HG03060 (cell line): ENCODE data around the gene XAB2.
"Not testable (repeated sequence)": the region's sequence is repeated elsewhere in the genome, so short reads cannot be mapped to it uniquely, and the experiment has no call there.

Source experiments
- ATAC-seq: cut with Tn5 transposase; IDR thresholded peaks from one replicate; pipeline ENCODE4 v1.9.1; 2021; ENCODE audit warnings: low read depth, moderate number of reproducible peaks; ENCODE audit not compliant: unreplicated experiment

The XAB2 gene

GRCh38 chr19:7590256-7590655 lies 39.1 kb downstream of the XAB2 start:
- ATAC-seq = no peak

GRCh38 chr19:7589822-7590221 lies 39.5 kb downstream of the XAB2 start:
- no peak for ATAC-seq

GRCh38 chr19:7582446-7582845 lies 46.9 kb downstream of the XAB2 start:
- ATAC-seq = no peak

DNA sequence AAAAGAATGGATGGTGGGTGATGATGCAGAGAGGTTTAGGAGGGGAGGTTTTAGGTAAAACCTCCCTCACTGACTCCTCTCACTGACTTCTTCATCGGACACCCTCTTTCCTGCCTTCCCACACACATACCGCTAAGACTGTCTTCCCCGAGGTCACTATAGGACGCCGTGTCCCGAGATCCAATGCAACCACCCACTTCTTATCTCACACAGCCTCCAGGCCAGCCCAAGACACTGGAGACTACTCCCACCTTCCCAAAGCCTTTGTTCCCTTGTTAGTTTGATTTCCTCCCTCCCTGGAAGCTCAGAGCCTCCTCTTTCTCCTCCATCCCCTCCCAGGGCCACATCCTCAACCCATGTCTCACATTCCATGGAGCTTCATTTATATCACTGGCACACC lies 50.2 kb downstream of the XAB2 start:
- no peak for ATAC-seq

DNA sequence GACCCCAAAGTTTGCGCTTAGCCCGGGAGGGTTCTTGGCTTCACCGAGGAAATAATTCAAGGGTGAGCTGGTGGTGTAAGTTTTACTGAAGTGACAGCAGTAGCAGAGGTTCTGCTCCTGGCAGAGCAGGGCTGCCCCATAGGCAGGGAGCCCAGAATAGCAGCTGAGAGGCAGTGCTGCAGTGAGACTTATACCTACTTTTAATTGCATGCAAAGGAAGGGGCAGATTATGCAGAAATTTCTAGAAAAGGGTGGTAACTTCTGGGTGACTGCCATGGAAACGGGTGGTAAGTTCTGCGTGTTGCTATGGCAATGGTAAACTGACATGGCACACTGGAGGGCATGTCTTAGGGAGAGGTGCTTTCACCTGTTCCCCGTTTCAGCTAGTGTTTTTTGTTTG lies 51.2 kb downstream of the XAB2 start:
- no peak for ATAC-seq

DNA sequence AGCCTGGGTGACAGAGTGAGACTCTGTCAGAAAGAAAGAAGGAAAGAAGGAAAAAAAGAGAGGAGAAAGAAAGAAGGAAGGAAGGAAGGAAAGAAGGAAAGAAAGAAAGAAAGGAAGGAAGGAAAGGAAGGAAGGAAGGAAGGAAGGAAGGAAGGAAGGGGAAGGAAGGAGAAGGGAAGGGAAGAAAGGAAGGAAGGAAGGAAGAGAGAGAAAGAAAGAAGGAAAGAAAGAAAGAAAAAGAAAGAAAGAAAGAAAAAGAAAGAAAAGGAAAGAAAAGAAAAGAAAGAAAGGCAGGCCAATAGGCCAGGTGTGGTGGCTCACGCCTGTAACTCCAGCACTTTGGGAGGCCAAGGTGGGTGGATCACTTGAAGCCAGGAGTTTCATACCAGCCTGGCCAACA lies 51.9 kb downstream of the XAB2 start:
- not testable (repeated sequence) for ATAC-seq

- ATAC-seq = no peak
Observed at GRCh38 chr19:7575434-7576040, 53.8 kb downstream of the XAB2 start.

DNA sequence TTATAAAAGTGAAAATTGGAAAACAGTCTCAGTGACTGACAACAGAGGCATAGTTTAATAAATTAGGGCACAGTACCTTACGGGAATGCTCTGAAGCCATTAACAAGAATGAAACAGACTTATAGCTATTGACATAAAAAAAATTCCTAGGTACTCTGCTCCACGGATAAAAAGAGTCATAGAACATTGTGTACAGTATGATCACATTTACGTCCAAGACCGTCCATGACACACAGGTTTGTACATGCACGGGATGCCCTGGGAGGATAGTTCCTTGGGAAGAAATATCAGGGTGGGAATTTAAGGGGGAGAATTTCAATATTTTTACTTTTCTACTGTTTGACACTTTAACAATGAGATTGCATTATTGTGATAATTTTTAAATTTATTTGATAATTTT lies 58.6 kb downstream of the XAB2 start:
- ATAC-seq = no peak
